RPMI7951 (cell line): ENCODE measurements around the gene MCHR1. TPM values are rescaled to one million over a fixed set of nuclear protein-coding genes. Genes with fewer than 3 reads are reported as not detected.
"Not testable (repeated sequence)": the region's sequence is repeated elsewhere in the genome, so short reads cannot be mapped to it uniquely, and the experiment has no call there.

Experiments used
- DNase-seq: peaks from one replicate; pipeline ENCODE4 v3.0.0-alpha.2; 2012; ENCODE audit warnings: low read depth
- total RNA-seq: library from RNA; depleted of rRNA; stranded (reverse); fragments of >200 nt; shearing (Covaris generic); gene quantifications from 2 replicates; pipeline ENCODE4 v1.2.3, GENCODE V29; 2014

Gene MCHR1
- total RNA-seq, 1 experiment from 2014 or later: not detected

DNA sequence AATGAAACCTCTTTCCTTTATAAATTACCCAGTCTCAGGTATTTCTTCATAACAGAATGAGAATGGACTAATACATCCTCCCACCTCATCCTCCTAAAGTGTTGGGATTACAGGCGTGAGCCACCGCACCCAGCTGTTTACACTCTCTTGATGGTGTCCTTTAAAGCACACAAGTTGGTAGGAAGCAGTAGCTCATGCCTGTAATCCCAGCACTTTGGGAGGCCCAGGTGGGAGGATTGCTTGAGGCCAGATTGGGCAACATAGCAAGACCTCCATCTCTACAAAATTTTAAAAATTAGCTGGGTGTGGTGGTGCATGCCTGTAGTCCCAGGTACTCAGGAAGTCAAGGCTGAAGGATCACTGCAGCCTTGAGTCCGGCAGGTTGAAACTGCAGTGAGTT lies 23.3 kb upstream of the MCHR1 start:
- DNase-seq: not testable (repeated sequence)

- not testable (repeated sequence) for DNase-seq
Measured at GRCh38 chr22:40656651-40657050, 22.6 kb upstream of the MCHR1 start.

- no peak for DNase-seq
Measured at GRCh38 chr22:40659166-40659565, 20.1 kb upstream of the MCHR1 start.

DNA sequence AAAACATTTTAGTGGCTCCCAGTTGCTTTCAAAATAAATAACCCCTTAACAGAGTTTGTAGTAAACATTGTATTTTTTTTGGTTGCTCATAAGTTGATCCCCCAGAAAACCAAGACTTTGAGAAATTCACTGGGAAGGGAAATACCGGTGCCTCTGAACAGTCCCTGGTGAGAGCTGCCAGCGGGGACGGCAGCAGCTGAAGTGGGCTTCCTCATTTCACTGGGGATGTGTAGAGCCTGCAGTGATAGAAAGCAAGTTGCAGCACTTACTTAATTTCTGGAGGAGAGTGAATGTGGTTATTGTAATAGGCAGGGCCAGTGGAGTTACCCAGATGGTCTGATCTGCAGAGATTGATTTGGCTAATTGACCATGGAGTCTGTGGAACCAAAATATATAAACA lies 18.6 kb upstream of the MCHR1 start:
- DNase-seq: no peak

- no peak for DNase-seq
Measured at GRCh38 chr22:40661671-40662070, 17.6 kb upstream of the MCHR1 start.

DNA sequence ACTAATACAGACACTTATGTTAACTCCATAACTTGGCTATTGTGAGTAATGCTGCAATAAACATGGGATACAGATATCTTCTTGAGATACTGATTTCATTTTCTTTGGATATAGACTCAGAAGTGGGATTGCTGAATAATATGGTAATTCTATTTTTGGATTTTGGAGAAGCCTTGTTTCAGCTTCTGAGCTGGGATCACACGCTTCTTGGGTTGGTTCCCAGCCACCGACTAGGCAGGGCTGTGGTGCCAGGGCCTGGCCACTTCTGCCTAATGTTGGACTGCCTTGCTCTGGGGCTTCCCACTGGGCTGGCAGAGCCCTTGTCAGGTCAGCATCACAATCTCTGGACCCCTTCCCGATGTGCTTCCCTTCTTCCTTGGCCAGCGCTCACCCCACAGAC lies 14.0 kb upstream of the MCHR1 start:
- DNase-seq: no peak

DNA sequence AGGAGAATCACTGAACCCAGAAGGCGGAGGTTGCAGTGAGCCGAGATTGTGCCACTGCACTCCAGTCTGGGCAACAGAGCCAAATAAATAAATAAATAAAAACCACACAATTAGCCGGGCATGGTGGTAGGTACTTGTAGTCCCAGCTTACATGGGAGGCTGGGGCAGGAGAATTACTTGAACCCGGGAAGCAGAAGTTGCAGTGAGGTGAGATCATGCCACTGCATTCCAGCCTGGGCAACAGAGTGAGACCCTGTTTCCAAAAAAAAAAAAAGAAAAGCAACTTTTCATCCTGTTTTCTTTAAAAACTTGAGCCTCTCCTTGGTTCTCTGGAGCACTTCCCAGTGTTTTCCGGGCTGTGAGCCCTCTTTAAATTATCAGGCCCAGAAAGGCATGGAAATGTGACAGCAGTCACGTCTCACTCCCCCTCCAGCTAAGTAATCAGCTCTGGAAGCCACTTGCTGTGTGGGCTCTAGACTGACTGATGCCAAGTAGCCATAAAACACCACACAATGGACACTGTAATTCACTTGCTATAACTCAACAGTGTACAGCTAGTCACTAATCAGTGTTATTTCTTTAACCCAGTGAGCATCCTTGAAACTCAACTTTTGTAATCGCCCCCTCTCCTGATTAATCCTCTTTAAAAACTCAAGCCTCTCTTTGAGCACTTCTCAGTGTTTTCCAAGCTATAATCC lies 13.0 kb upstream of the MCHR1 start:
- DNase-seq: peak; percentile 71

DNA sequence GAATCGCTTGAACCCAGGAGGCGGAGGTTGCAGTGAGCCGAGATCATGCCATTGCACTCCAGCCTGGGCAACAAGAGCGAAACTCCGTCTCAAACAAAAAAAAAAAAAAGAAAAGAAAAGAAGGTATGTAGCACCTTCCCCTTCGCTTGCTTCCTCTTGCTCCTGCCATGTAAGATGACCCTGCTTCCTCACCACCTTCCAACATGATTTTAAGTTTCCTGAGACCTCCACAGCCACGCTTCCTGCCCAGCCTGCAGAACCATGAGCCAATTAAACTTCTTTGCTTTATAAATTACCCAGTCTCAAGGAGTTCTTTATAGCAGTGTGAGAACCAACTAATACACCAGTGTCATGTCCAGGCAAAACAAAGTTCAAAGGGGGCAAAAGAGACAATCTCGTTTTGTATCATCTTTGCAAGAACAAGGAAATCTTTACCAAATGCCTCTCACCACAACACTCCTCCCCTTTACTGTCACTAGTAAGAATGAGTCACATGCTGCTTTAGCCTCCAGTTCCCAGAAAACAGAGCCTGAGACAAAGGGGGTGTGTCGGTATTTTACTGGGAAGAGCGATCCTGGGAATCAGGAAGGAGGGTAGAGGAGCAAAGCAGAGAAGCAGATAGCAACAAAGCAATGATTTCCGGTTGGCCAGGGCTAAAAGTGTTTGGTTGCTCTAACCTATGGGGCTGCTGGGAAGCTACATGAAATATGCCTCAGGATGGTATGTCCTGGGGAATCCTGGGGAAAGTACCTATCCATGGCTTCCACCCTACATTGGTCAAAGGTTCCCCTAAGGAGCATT lies 10.5 kb upstream of the MCHR1 start:
- peak; percentile 86 for DNase-seq

DNA sequence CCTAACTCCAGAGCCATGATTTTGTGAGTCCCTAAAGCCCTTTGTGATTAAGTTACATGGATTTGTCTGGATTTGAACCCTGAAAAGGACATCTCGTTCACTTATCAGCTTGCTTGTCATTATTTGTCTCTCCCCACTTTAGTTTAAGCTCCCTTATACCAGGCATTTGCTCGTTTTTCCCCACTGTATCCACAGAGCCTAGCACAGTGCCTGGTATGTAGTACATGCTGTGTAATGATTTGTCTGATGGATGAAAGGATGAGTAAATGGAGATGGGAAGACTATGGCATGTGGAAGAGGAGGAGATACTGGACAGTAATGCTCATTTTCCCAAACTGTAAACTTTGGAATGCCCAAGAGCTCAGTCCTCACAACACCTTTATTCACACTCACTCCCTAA lies 9.2 kb upstream of the MCHR1 start:
- no peak for DNase-seq

GRCh38 chr22:40671369-40671768 lies 7.9 kb upstream of the MCHR1 start:
- no peak for DNase-seq

DNA sequence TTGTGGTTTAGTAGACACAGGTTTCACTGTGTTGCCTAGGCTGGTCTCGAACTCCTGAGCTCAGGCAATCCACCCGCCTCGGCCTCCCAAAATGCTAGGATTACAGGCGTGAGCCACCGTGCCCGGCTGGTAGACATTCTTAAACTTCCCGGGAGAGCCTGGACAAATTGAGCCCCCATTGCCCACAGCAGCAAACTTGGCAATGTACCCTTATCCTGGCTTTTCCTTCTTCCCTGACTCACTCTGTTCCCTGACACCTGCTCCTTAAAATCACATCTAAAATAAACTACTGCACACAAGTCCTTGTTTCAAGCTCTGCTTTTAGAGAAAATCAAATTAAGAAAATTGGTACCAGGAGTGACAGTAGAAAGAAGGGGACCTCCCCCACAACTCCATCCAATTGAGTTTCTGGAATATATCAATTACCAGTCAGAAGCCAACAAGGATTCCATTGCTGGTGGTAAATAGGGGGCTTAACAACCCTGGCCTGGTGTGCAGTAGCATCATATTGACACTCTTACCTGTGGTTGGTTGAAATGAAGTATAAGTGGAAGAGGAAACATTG lies 7.4 kb upstream of the MCHR1 start:
- no peak for DNase-seq

- DNase-seq: no peak
Measured at GRCh38 chr22:40673017-40673416, 6.3 kb upstream of the MCHR1 start.

- DNase-seq: no peak
Measured at GRCh38 chr22:40674274-40674673, 5.0 kb upstream of the MCHR1 start.

GRCh38 chr22:40676166-40676565 lies 3.1 kb upstream of the MCHR1 start:
- not testable (repeated sequence) for DNase-seq

DNA sequence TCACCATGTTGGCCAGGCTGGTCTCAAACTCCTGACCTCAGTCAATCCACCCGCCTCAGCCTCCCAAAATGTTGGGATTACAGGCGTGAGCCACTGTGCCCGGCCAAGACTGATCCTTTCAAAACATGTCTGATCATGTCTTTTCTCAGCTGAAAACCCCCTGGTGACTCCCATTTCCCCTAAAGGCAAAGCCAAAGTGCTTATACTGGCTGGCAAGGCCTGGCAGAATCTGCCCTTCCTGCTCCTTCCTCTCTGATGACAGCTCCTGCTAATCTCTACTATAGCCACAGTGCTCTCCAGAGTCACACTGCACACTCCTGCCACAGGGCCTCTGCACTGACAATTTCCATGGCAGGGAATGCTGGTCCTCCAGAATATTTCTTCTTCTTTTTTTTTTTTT lies 2.6 kb upstream of the MCHR1 start:
- no peak for DNase-seq

- no peak for DNase-seq
Measured at GRCh38 chr22:40678493-40679248, 613 bp upstream of the MCHR1 start.

GRCh38 chr22:40679964-40680818 lies 907 bp downstream of the MCHR1 start:
- no peak for DNase-seq

GRCh38 chr22:40680819-40681183 lies 1.5 kb downstream of the MCHR1 start:
- DNase-seq: no peak

- no peak for DNase-seq
Measured at GRCh38 chr22:40681451-40681850, 2.2 kb downstream of the MCHR1 start.

DNA sequence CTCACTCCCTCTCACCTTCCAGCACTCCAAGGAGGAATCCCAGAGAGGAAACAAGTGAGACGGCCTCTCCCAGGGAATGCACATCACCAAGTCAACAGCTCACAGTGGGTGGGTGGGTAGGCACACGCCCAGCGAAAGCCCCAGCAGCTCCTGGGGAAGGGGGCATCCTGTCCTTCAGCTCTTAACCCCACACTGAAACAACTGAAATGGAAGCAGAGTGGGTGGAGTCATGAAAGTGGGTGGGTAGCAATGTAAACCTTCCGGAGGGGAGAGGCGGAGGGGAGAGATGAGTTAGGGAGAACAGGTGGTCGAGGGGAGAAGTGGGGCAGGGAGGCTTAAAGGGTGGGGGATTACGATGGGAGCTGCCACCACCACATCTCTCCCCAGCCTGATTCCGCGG lies 5.4 kb downstream of the MCHR1 start:
- no peak for DNase-seq

- no peak for DNase-seq
Measured at GRCh38 chr22:40685406-40685805, 6.1 kb downstream of the MCHR1 start.
